NOMO-1 treated with DMSO at 0.1 percent for 48 hours (cell line): ENCODE measurements around the gene CDYL2.

Source experiments
- DNase-seq: peaks from one replicate; lab custom pipeline; 2025; ENCODE audit not compliant: unreplicated experiment; lab: John Stamatoyannopoulos, UW

The CDYL2 gene

GRCh38 chr16:80556481-80556880 lies 247.9 kb downstream of the CDYL2 start:
- no peak for DNase-seq

GRCh38 chr16:80554033-80554432 lies 250.4 kb downstream of the CDYL2 start:
- DNase-seq: no peak

- DNase-seq: no peak
Measured at GRCh38 chr16:80552277-80552676, 252.1 kb downstream of the CDYL2 start.
